ENCODE results near the gene P2RY11.

DNA sequence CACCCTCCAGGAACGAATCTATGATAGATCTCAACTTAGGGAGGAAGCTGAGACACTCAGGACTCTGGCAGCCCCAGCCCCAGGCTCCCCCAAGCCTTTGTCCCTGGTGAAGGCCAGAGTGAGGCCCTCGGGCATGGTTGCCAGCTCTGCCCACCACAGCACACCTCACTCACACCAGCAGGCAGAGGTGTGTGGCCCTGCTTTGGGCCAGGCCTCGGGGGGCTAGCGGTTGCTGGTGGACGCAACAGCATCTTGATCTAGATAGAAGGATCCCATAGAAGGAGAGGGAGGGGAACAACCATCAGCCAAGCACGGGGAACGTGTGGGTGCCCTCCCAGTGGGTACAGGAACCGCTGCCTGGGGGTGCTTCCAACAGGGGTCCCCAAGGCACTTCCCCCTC, 46.6 kb downstream of the P2RY11 start:
- TF ChIP-seq TAF1 (IDR thresholded peaks at IDR 0.05; ENCODE audit: low read depth, low read length) = no peak
- TF ChIP-seq POLR2A (IDR thresholded peaks at IDR 0.05; ENCODE audit: low read depth, low read length) = no peak
- TF ChIP-seq POLR2AphosphoS5 (IDR thresholded peaks at IDR 0.05; ENCODE audit: low read depth, low read length) = no peak; the same call in 1 of the 2 replicates
- TF ChIP-seq POU2F2 (IDR thresholded peaks at IDR 0.05; ENCODE audit: low read depth, low read length) = no peak
- no peak for TF ChIP-seq PAX5 (IDR thresholded peaks at IDR 0.05; ENCODE audit: insufficient read depth, low read length, severe bottlenecking)

Data from GM12891 (cell line).